ENCODE results near the gene UBE2S.

- TF ChIP-seq EZH2 (IDR thresholded peaks at IDR 0.05) (no peak), POLR2AphosphoS5 (IDR thresholded peaks at IDR 0.05; ENCODE audit: borderline replicate concordance, low read depth, low read length) (no peak)
Observed at GRCh38 chr19:55406826-55407549, 600 bp downstream of the UBE2S start.
